H1 (cell line): Measurements from ENCODE around the gene SPOP.

Experiments used
- ATF3 ChIP-seq: IDR thresholded peaks from 2 replicates; pipeline ENCODE4 v1.6.1; 2011; ENCODE audit warnings: low read depth, mild to moderate bottlenecking, low read length; ENCODE audit not compliant: insufficient read depth
- CBX5 ChIP-seq: fragments of 300-800, 300-1000 bp; sonication (generic); IDR thresholded peaks from 2 replicates; pipeline ENCODE4 v1.7.1; 2016; ENCODE audit warnings: antibody characterized with exemption, low read length, low read depth
- CHD2 ChIP-seq: IDR thresholded peaks from 2 replicates; pipeline ENCODE4 v1.6.1; 2012; ENCODE audit warnings: low read length, improper control_type of control experiment
- CREB1 ChIP-seq: IDR thresholded peaks from 2 replicates; pipeline ENCODE4 v1.6.1; 2012; ENCODE audit warnings: inconsistent platforms
- CTCF ChIP-seq, 3 experiments: IDR thresholded peaks; 1 replicate in 2 of 3; 2 replicates in 1 of 3; pipeline versions ENCODE4 v1.5.1 to v1.6.1; 2011; ENCODE audit warnings: low read length in 3 of 3, mild to moderate bottlenecking in 3 of 3, inconsistent platforms in 2 of 3, low read depth in 1 of 3, moderate library complexity in 1 of 3; ENCODE audit not compliant: insufficient read depth in 1 of 3; ENCODE audit errors: control extremely low read depth in 1 of 3
- EP300 ChIP-seq, 2 experiments: IDR thresholded peaks; 1 replicate in 1 of 2; 2 replicates in 1 of 2; pipeline ENCODE4 v1.6.1; 2011 to 2012; ENCODE audit warnings: low read depth in 2 of 2, low read length in 2 of 2, mild to moderate bottlenecking in 2 of 2, borderline replicate concordance in 1 of 2, inconsistent platforms in 1 of 2, moderate library complexity in 1 of 2
- MAX ChIP-seq: IDR thresholded peaks from 2 replicates; pipeline ENCODE4 v1.6.1; 2012; ENCODE audit warnings: inconsistent platforms
- POLR2AphosphoS5 ChIP-seq: IDR thresholded peaks from 2 replicates; pipeline ENCODE4 v1.6.1; 2011; ENCODE audit warnings: low read depth, low read length
- SP1 ChIP-seq: IDR thresholded peaks from 2 replicates; pipeline ENCODE4 v1.6.1; 2011; ENCODE audit warnings: low read depth, low read length
- SP2 ChIP-seq: IDR thresholded peaks from 2 replicates; pipeline ENCODE4 v1.6.1; 2012; ENCODE audit warnings: mild to moderate bottlenecking, low read length, inconsistent platforms
- TAF1 ChIP-seq: IDR thresholded peaks from 2 replicates; pipeline ENCODE4 v1.6.1; 2011; ENCODE audit warnings: mild to moderate bottlenecking, low read depth, low read length
- TBP ChIP-seq: IDR thresholded peaks from 2 replicates; pipeline ENCODE4 v1.6.1; 2011; ENCODE audit warnings: low read depth, low read length, improper control_type of control experiment
- USF2 ChIP-seq: IDR thresholded peaks from 2 replicates; pipeline ENCODE4 v1.6.1; 2011; ENCODE audit warnings: low read length, improper control_type of control experiment
- ZNF274 ChIP-seq: IDR thresholded peaks from 2 replicates; pipeline ENCODE4 v1.7.0; 2012; ENCODE audit warnings: low read length, borderline replicate concordance; ENCODE audit errors: extremely low read depth

- peak; percentile 90 to 95 (median 91) for TF ChIP-seq CTCF (IDR thresholded peaks at IDR 0.05; ENCODE audit: control extremely low read depth in 1 of 3, insufficient read depth in 1 of 3, low read depth in 1 of 3, low read length in 3 of 3)
- no peak for TF ChIP-seq ZNF274
- peak; percentile 97 for TF ChIP-seq CREB1
- TF ChIP-seq USF2: 0 out of 2 replicates have a peak, but pooled peaks have one; percentile 38
- 0 out of 3 replicates have a peak, but pooled peaks of 1 of the 2 experiments have one; percentile 26 for TF ChIP-seq EP300 (IDR thresholded peaks at IDR 0.05; ENCODE audit: borderline replicate concordance in 1 of 2, low read depth in 2 of 2, low read length in 2 of 2)
- peak; percentile 68 for TF ChIP-seq TBP
- peak; percentile 70; the same call in 1 of the 2 replicates for TF ChIP-seq POLR2AphosphoS5
- TF ChIP-seq ATF3: no peak; the same call in 1 of the 2 replicates
- peak; percentile 38 for TF ChIP-seq MAX
- peak; percentile 78 for TF ChIP-seq TAF1
- no peak for TF ChIP-seq SP2
- TF ChIP-seq SP1: peak; percentile 93
- no peak for TF ChIP-seq CBX5
- no peak for TF ChIP-seq CHD2
Measured at GRCh38 chr17:49707608-49708514, 30.0 kb upstream of the SPOP start, which contains the start of gene SLC35B1.
